GM23338 (cell line): ENCODE data around the gene UVRAG. TPM values are rescaled to one million over a fixed set of nuclear protein-coding genes. Genes with fewer than 3 reads are reported as not detected.

Experiments
- ATAC-seq: fragments of 200-7000 bp; cut with Tn5 transposase; 3 replicates; pipeline ENCODE4 v1.9.1; 2020
- DNase-seq: peaks from one replicate; pipeline ENCODE4 v3.0.0-alpha.2; 2015; ENCODE audit warnings: low spot score
- H2AFZ ChIP-seq: fragments of 200-600 bp; sonication (generic); 2 replicates; pipeline ENCODE4 v1.8.0; 2016; ENCODE audit warnings: antibody characterized with exemption, mild to moderate bottlenecking, moderate library complexity
- H3F3A ChIP-seq: fragments of 200-600 bp; sonication (generic); replicated peaks from 2 replicates; pipeline ENCODE4 v1.8.0; 2017; ENCODE audit warnings: antibody characterized with exemption, mixed run types, low read depth
- H3K27ac ChIP-seq: fragments of 200-600 bp; sonication (generic); 2 replicates; pipeline ENCODE4 v1.6.1; 2016; ENCODE audit warnings: low read depth
- H3K27me3 ChIP-seq: fragments of 200-600 bp; sonication (generic); 2 replicates; pipeline ENCODE4 v1.8.0; 2016; ENCODE audit warnings: mild to moderate bottlenecking, mixed run types, moderate library complexity; ENCODE audit not compliant: insufficient read depth
- H3K36me3 ChIP-seq: fragments of 200-600 bp; sonication (generic); 2 replicates; pipeline ENCODE4 v1.8.0; 2016; ENCODE audit warnings: mild to moderate bottlenecking; ENCODE audit not compliant: insufficient read depth
- H3K4me1 ChIP-seq: fragments of 200-600 bp; sonication (generic); 2 replicates; pipeline ENCODE4 v1.8.0; 2016; ENCODE audit warnings: mild to moderate bottlenecking, moderate library complexity; ENCODE audit not compliant: insufficient read depth
- H3K4me2 ChIP-seq: fragments of 200-600 bp; sonication (generic); 2 replicates; pipeline ENCODE4 v1.7.1; 2017; ENCODE audit warnings: mixed run types
- H3K4me3 ChIP-seq: fragments of 200-600 bp; sonication (generic); 2 replicates; pipeline ENCODE4 v1.6.1; 2016; ENCODE audit warnings: mixed run types
- H3K79me2 ChIP-seq: fragments of 200-600 bp; sonication (generic); replicated peaks from 2 replicates; pipeline ENCODE4 v1.8.0; 2017; ENCODE audit warnings: mild to moderate bottlenecking; ENCODE audit not compliant: insufficient read depth
- H3K9me2 ChIP-seq: fragments of 200-600 bp; sonication (generic); 2 replicates; pipeline ENCODE4 v1.8.0; 2017; ENCODE audit not compliant: insufficient read depth
- H4K20me1 ChIP-seq: fragments of 200-600 bp; sonication (generic); replicated peaks from 2 replicates; pipeline ENCODE4 v1.8.0; 2017; ENCODE audit warnings: mild to moderate bottlenecking; ENCODE audit not compliant: insufficient read depth
- H3K27ac Mint-ChIP-seq: 2 replicates; pipeline ENCODE4 v1.8.0; 2020; ENCODE audit warnings: inconsistent platforms, mild to moderate bottlenecking, moderate library complexity, mixed read lengths
- H3K27me3 Mint-ChIP-seq: 3 replicates; pipeline ENCODE4 v1.8.0; 2022; ENCODE audit warnings: low read depth, mild to moderate bottlenecking, moderate library complexity, mixed read lengths, inconsistent platforms; ENCODE audit not compliant: insufficient read depth, poor library complexity
- H3K36me3 Mint-ChIP-seq: 3 replicates; pipeline ENCODE4 v1.8.0; 2021; ENCODE audit warnings: low read depth, mild to moderate bottlenecking, inconsistent platforms, moderate library complexity, mixed read lengths
- H3K4me1 Mint-ChIP-seq: 3 replicates; pipeline ENCODE4 v1.8.0; 2020; ENCODE audit warnings: mild to moderate bottlenecking, inconsistent platforms, mixed read lengths
- H3K4me3 Mint-ChIP-seq: 3 replicates; pipeline ENCODE4 v1.8.0; 2021; ENCODE audit warnings: moderate library complexity, mild to moderate bottlenecking, inconsistent platforms, mixed read lengths
- H3K9me3 Mint-ChIP-seq: 3 replicates; pipeline ENCODE4 v1.8.0; 2020; ENCODE audit warnings: moderate library complexity, mild to moderate bottlenecking, inconsistent platforms, mixed read lengths
- CREB1 ChIP-seq: fragments of 250-450 bp; sonication (Bioruptor Pico); IDR thresholded peaks from 2 replicates; pipeline ENCODE4 v1.5.0; 2020; ENCODE audit warnings: low read depth, mild to moderate bottlenecking, moderate library complexity
- ETS1 ChIP-seq: IDR thresholded peaks from 2 replicates; pipeline ENCODE4 v1.6.1; 2016; ENCODE audit warnings: antibody characterized with exemption
- EZH2 ChIP-seq: fragments of 200-600 bp; sonication (generic); IDR thresholded peaks from one replicate; pipeline ENCODE4 v1.8.0; 2017; ENCODE audit warnings: antibody characterized with exemption, mild to moderate bottlenecking, low read depth; ENCODE audit not compliant: unreplicated experiment
- EZH2phosphoT487 ChIP-seq: fragments of 200-600 bp; sonication (generic); IDR thresholded peaks from one replicate; pipeline ENCODE4 v1.8.1; 2018; ENCODE audit warnings: antibody characterized with exemption; ENCODE audit not compliant: unreplicated experiment
- JUNB ChIP-seq: IDR thresholded peaks from one replicate; pipeline ENCODE4 v1.6.1; 2016; ENCODE audit warnings: antibody characterized with exemption; ENCODE audit not compliant: unreplicated experiment
- NANOG ChIP-seq: IDR thresholded peaks from 2 replicates; pipeline ENCODE4 v1.6.1; 2016; ENCODE audit warnings: antibody characterized with exemption, borderline replicate concordance
- POLR2AphosphoS5 ChIP-seq: IDR thresholded peaks from 2 replicates; pipeline ENCODE4 v1.6.1; 2016; ENCODE audit warnings: antibody characterized with exemption, low read depth
- REST ChIP-seq: IDR thresholded peaks from one replicate; pipeline ENCODE4 v1.6.1; 2018; ENCODE audit warnings: antibody characterized with exemption; ENCODE audit not compliant: unreplicated experiment
- STAT1 ChIP-seq: IDR thresholded peaks from one replicate; pipeline ENCODE4 v1.6.1; 2016; ENCODE audit warnings: antibody characterized with exemption; ENCODE audit not compliant: unreplicated experiment
- ZNF114 ChIP-seq: fragments of 250-450 bp; sonication (Bioruptor Pico); IDR thresholded peaks from 2 replicates; pipeline ENCODE4 v1.5.0; 2020; ENCODE audit warnings: mild to moderate bottlenecking, moderate library complexity
- ZNF331 ChIP-seq: fragments of 250-450 bp; sonication (Bioruptor Pico); IDR thresholded peaks from 2 replicates; pipeline ENCODE4 v1.5.0; 2020; ENCODE audit warnings: low read depth, mild to moderate bottlenecking, moderate library complexity
- ZNF462 ChIP-seq: fragments of 250-450 bp; sonication (Bioruptor Pico); IDR thresholded peaks from 2 replicates; pipeline ENCODE4 v1.5.0; 2020; ENCODE audit warnings: mild to moderate bottlenecking, moderate library complexity
- polyA plus RNA-seq: library from polyadenylated mRNA; unstranded; fragments of >200 nt; fragmentation: Nextera tagmentation; extraction: Ambion mirVana; gene quantifications from 2 replicates; pipeline ENCODE4 v1.2.1, GENCODE V29; 2016
- total RNA-seq: library from RNA; depleted of rRNA; stranded (reverse); fragments of >200 nt; shearing (Covaris generic); gene quantifications from 2 replicates; pipeline ENCODE4 v1.2.3, GENCODE V29; 2014
- TF ChIP-seq, protein P1 (sequence below), 2 experiments: fragments of 200-600 bp in 1 of 2; sonication (generic) in 1 of 2; conservative IDR thresholded peaks; 2 replicates each; pipeline versions ENCODE4 v1.5.1 to v1.6.1; 2016 to 2017; ENCODE audit warnings: antibody characterized with exemption in 2 of 2, low read depth in 2 of 2, mild to moderate bottlenecking in 2 of 2, moderate library complexity in 1 of 2

Gene UVRAG
- total and polyA plus RNA-seq, 2 experiments from 2014 or later, result 15.3 to 17.4 TPM

DNA sequence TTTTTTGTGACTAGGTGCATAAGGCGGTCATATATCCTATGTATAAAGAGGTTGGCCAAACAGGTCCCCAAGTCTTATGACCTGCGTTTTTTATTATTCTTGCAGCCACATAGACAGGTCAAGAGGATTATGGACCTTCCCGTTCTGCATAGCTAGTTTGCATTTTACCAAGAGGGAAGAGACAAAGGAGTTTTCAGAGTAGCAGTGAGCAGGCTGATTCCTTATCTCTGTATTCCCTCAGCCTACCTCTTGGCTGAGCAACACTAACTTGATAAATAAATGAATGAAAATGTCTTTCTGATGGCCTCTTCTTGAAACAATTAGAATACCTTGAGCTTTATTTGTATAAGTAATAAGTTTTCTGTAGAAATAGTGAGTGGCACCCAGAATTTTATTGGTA, 210.8 kb downstream of the UVRAG start:
- no peak for DNase-seq
- H3K36me3 Mint-ChIP-seq, result peaks cover 3% of the 10 kb centered on the region

More for the DNA sequence above, 210.8 kb downstream of the UVRAG start:
- no peaks in the 10 kb centered on the region for H3K27me3 ChIP-seq
- TF ChIP-seq EZH2 (no peak), NANOG (no peak), EZH2phosphoT487 (no peak), ZNF331 (CRISPR knock-in tag) (no peak), JUNB (no peak), CREB1 (CRISPR knock-in tag) (no peak), STAT1 (no peak), ZNF462 (CRISPR knock-in tag) (no peak), POLR2AphosphoS5 (no peak), ZNF114 (CRISPR knock-in tag) (no peak), REST (no peak), ETS1 (no peak)
- TF ChIP-seq, protein P1, sequence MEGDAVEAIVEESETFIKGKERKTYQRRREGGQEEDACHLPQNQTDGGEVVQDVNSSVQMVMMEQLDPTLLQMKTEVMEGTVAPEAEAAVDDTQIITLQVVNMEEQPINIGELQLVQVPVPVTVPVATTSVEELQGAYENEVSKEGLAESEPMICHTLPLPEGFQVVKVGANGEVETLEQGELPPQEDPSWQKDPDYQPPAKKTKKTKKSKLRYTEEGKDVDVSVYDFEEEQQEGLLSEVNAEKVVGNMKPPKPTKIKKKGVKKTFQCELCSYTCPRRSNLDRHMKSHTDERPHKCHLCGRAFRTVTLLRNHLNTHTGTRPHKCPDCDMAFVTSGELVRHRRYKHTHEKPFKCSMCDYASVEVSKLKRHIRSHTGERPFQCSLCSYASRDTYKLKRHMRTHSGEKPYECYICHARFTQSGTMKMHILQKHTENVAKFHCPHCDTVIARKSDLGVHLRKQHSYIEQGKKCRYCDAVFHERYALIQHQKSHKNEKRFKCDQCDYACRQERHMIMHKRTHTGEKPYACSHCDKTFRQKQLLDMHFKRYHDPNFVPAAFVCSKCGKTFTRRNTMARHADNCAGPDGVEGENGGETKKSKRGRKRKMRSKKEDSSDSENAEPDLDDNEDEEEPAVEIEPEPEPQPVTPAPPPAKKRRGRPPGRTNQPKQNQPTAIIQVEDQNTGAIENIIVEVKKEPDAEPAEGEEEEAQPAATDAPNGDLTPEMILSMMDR (conservative IDR thresholded peaks at IDR 0.05; ENCODE audit: low read depth in 2 of 2), result no peak
- peak; percentile 62 for ATAC-seq
- Mint-ChIP-seq H3K9me3 (no peaks in the 10 kb centered on the region), H3K4me3 (no peak overlapping the region), H3K27me3 (no peaks in the 10 kb centered on the region), H3K4me1 (peaks cover 39% of the 10 kb centered on the region), H3K27ac (no peak overlapping the region)
- H3K36me3 ChIP-seq, result no peaks in the 10 kb centered on the region
- H3K4me2 ChIP-seq, result no peak overlapping the region
- peaks cover 13% of the 10 kb centered on the region for H3K4me1 ChIP-seq
- H3K27ac ChIP-seq, result no peak overlapping the region
- no peaks in the 10 kb centered on the region for H4K20me1 ChIP-seq
- no peak overlapping the region for H2AFZ ChIP-seq
- no peak overlapping the region for H3K4me3 ChIP-seq
- H3F3A ChIP-seq, result no peaks in the 10 kb centered on the region
- H3K9me2 ChIP-seq, result no peaks in the 10 kb centered on the region
- H3K79me2 ChIP-seq, result no peaks in the 10 kb centered on the region
